OCI-M2 (cell line): ENCODE results near the gene CGB8.
"Not testable (repeated sequence)": the region's sequence is repeated elsewhere in the genome, so short reads cannot be mapped to it uniquely, and the experiment has no call there.

Experiments used
- DNase-seq: peaks from one replicate; lab custom pipeline; 2025; ENCODE audit not compliant: unreplicated experiment; lab: John Stamatoyannopoulos, UW

The CGB8 gene

DNA sequence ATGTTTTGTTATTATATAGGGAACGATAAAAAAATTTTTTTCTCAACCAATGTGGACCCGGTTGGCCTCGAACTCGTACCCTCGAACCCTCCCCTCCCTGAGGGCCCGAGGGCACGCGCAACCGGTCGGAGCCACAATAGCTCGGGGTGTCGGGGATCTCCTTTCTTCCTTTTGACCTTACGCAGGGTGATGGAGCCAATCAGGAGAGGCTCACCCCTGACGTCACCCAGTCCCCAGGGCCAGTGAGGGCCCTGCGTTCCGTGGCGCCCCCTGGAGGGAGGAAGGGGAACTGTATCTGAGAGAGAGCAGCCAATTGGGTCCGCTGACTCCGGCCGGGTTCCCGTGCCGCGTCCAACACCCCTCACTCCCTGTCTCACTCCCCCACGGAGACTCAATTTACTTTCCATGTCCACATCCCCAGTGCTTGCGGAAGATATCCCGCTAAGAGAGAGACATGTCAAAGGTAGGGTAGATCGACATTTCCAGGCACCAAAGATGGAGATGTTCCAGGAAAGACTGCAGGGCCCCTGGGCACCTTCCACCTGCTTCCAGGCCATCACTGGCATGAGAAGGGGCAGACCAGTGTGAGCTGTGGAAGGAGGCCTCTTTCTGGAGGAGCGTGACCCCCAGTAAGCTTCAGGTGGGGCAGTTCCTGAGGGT lies 17.1 kb downstream of the CGB8 start, which contains the start of gene CGB2:
TSS of gene CGB2 (plus strand) at position 249 of the 660 bp plus-strand sequence. CDS start at position 455, 206 bp downstream.
- DNase-seq: not testable (repeated sequence)

DNA sequence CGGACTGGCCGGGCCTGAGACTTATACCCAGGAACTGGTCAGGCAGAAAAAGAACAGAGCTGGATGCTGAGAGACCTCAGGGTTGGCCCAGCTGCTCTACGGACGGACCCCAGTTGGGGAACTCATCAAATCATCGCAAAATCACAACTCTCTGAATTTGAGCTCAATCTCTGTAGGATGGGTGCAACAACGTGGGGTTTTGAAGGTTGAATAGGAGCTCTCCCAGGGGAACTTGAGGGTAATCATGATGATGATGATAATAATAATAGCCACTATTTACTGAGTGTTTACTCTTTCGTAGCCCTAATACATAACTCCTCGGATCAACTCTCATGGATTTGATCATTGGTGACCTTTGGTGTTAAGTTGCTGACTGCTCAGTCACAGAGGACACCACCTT lies 18.6 kb downstream of the CGB8 start:
- DNase-seq: not testable (repeated sequence)

DNA sequence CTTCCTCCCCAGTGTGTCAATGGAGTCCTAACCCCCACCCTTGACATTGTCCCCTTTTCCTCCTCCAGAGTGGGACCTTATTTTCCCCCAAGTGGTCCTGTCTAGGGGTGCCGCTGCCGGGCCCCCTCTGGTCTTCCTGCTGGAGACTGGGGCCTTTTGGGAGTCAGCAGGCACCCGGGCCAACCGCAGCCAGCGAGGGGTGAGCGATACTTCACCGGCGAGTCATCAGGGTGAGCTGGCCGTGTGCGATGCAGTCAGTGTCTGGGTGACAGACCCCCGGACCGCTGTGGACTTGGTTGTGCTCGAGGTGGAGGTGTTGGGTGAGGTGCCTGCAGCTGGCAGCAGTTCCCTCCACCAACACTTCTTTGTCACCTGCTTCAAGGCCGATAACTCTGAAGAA lies 19.2 kb downstream of the CGB8 start:
- not testable (repeated sequence) for DNase-seq

DNA sequence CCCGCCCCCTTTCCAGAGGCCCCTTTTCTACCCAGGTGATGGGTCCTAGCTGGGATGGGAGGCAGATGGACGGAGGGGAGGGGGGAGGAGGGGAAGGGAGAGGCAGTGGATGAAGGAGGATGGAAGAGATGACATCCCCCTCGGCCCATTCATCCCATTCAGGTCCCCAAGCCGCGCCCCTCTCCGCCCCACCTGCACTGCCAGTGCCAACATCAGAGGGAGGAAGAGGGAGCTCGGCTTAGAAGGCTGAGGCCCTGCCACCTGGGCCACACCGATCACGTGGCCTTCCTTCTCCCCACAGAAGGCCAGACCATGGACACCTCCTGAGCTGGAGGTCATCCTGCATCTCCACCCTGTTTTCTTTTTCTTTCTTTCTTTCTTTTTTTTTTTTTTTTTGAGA lies 20.2 kb downstream of the CGB8 start:
- DNase-seq: not testable (repeated sequence)

DNA sequence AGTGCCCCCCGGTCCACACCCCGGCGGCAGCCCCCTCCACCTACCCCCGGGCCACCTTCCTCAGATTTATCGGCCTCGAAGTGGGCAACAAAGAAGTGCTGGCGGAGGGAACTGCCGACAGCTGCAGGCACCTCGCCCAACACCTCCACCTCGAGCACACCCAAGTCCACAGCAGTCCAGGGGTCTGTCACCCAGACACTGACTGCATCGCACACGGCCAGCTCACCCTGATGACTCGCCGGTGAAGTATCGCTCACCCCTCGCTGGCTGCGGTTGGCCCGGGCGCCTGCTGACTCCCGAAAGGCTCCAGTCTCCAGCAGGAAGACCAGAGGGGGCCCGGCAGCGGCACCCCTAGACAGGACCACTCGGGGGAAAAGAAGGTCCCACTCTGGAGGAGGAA lies 23.3 kb downstream of the CGB8 start:
- DNase-seq: not testable (repeated sequence)

DNA sequence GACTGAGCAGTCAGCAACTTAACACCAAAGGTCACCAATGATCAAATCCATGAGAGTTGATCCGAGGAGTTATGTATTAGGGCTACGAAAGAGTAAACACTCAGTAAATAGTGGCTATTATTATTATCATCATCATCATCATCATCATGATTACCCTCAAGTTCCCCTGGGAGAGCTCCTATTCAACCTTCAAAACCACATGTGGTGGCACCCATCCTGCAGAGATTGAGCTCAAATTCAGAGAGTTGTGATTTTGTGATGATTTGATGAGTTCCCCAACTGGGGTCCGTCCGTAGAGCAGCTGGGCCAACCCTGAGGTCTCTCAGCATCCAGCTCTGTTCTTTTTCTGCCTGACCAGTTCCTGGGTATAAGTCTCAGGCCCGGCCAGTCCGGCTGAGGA lies 23.8 kb downstream of the CGB8 start:
- not testable (repeated sequence) for DNase-seq

DNA sequence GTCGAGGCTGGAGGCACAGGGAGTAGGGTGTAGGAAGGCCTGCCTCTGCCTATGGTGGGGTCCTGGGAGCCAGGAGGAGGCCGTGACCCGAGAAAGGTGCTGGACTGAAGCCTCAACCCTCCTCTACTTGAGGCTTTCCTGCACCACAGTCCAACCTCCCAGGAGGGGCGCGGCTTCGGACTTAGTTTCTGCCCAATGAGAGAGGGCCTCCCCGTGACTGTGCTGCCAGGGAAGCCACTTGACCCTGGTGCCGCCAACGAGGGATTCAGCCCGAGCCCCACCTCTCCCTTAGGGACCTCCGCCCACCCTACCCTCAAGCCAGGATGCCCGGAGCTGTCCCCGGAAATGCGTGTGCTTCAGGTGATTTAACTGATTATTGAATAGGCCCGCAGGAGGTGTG lies 24.7 kb downstream of the CGB8 start, which contains the start of gene CGB3:
TSS of gene CGB3 (minus strand) at position 101 of the 400 bp plus-strand sequence. CDS start 362 bp downstream, outside the sequence.
- not testable (repeated sequence) for DNase-seq

DNA sequence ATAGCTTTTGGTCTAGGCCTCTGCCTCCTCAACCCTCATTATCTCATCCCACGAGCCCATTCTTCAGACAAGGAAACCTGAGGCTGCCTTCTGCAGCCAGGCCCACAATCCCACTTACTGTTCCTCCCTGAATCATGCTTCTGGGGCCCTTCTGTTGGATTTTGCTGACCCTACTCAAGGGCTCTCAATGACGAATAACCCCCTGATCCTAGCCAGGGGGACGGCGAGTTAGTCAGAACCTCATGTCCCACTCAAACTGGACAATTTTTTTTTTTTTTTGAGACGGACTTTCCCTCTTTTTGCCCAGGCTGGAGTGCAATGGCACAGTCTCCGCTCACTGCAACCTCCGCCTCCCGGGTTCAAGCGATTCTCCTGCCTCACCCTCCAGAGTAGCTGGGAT lies 26.8 kb downstream of the CGB8 start:
- DNase-seq: no peak

DNA sequence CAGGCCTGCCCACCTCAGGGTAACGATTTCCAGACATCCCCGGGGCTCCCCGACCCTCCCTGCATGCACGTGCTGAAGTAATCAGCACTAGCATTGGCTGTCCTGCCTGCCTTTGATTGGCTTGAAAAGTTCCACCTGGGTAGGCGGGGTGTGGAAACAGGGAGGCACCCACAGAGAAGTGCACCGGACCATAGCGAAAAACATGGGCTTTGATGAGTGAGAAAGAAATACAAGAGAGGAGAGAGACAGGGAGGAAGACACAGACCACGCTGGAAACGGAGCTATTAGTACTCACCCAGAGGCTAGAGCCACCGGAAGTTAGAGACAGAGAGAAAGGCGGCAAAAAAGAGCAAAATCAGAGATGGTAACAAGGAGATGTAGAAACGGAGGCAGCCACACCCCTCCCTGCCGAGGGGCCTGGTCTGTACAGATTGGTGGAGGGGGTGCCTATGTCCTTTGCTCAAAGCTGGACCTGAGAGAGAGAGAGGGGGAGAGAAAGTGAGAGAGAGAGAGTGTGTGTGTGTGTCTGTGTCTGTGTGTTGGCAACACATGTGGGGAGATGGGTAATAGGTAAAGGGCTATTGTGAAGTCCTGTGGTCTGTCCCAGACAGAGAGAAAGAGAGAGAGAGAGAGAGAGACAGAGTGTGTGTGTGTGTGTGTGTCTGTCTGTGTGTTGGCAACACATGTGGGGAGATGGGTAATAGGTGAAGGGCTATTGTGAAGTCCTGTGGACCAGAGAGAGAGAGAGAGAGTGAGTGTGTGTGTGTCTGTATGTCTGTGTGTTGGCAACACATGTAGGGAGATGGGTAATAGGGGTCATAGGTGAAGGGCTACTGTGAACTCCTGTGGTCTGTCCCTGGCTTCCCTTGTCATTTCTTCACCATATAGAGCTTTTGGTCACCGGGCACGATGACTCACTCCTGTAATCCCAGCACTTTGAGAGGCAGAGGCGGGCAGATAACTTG lies 27.7 kb downstream of the CGB8 start:
- DNase-seq: no peak

DNA sequence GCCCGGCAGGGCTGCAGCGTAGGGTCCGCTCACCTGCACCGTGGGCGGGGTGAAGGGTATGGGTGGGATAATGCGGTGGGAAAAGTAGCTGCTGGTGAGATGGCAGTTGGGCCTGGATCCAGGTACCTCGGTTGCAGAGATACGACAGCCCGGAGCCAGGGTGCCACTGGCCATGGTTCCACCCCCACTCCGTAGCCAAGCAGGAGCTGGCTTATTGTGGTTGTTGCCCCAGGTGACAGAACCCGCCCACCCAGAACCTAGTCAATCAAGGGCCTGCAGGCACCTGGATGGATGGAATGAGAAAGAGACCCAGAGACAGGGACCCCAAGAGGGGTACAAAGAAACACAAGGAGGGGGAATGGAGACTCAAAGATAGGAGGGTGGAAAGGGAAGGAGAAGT lies 28.6 kb downstream of the CGB8 start:
- no peak for DNase-seq

DNA sequence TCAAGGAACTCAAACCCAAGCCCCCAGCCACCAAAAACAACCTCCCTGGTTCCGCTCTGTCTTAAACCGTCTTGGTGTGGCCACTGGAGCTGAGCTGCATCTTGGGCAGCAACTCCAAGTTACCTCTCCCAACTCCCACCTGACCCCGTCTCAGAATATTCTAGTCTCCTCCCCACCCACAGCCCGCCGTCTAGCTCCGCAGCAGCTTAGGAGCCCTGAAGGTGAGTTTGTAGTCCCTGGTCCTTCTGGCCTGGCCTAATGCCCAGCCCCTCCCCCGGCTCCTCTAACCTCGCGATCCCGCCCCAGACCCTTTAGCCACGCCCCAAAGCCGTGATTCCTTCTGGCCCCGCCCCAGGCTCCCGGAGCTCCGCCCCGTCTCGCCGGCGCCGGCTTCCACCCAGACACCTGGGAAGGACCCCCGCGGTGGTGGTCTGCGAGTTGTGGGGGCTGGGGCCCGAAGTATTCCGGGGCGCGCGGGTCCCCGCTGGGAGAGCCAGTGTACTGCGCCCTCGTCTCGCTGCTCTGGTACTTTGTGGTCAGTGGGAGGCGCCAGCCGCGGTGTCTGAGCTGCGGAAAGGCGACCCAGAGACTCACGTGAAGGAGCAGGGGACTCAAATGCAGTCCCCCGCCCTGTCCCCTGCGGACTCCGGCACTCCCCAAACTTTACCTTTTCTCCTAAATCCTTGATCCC lies 29.5 kb downstream of the CGB8 start:
- DNase-seq: no peak

DNA sequence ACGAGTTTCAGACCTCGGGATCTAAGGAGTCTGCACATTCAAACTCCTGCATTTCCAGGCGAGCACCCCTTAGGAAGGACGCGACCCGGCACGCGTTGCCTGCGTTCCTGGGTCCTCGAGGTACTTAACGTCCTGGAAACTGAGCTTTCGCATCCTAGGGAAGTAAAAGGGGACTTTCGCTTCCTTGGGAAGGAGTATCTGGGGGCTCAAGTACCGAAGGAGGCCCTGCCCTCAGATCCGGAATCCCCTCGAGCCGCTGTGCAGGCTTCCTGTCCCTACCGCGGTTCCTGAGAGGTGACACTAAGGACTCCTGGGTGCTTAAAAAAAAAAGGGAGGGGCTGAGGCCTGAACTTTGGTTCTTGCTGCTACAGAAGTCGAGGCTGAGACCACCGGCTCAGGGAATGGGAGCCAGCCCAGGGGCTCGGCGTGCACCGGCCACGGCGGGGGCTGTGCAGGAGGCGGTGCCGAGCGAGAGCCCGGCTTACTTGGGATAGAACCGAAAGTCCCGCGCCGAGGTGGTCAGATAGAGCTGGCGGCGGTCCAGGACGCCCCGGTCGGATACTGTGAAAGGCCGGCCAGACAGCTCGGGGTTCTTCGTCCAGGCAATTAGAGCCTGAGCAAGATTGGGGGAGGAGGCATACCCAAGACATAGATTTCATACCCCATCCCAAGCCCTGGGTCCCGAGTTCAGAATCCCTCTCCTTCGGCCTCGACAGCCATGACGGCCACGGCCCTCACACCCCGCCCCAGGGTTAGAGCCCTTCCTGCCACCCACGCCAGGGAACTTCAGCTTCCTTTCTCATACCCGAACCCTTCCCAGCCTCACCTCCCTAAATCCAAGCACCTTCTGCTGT lies 30.3 kb downstream of the CGB8 start:
- not testable (repeated sequence) for DNase-seq

DNA sequence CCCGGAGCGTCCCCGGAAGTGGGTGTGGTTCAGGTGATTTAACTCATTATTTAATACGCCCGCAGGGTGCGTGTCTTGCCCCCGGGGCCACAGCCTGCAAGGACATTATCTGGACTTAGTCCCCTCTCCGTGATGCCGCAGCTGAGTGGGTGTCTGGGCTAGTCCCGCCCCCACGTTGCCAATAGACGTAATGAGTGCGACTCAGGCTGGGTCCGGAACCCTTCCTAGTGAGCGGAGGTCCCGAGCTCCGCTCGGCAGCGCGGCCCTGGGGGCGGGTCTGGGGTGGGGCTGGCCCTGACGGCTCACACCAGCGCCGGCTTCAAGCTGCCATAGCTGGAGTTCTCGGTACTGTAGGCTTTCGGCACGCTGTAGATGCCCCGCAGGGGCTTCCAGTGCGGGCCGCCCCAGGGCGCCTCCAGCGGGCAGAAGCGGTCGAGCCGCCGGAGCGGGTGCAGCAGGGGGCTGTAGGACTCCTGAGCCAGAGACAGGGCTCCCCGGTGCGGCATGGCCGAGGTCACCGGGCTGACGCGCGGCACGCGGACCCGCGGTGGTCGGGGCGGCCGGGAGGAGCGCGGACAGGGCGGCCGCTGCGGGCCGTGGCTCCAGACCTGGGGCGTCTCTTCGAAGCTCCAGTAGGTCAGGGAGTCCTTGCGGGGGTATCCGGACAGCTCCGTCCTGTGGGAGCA lies 31.1 kb downstream of the CGB8 start:
- peak; percentile 57 for DNase-seq

DNA sequence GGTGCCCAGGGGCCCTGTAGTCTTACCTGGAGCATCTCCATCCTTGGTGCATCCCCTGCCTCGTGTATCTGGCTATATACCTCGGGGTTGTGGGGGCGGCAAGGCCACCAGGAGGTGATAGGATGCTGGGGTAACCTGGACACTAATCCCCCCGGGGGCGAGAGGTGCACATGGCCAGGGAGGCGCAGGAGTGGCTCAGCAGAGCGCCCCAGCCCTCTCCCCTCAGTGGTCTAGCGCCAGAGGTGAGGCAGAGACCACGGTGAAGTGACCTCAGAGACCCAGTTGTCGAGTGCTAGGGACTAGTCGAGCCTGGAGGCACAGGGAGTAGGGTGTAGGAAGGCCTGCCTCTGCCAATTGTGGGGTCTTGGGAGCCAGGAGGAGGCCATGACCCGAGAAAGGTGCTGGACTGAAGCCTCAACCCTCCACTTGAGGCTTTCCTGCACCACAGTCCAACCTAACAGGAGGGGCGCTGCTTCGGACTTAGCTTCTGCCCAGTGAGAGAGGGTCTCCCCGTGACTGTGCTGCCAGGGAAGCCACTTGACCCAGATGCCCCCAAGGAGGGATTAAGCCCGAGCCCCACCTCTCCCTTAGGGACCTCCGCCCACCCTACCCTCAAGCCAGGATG lies 31.8 kb downstream of the CGB8 start, which contains the start of gene LHB:
TSS of gene LHB (minus strand) at position 51 of the 625 bp plus-strand sequence. CDS start at position 41, 10 bp downstream.
- no peak for DNase-seq

DNA sequence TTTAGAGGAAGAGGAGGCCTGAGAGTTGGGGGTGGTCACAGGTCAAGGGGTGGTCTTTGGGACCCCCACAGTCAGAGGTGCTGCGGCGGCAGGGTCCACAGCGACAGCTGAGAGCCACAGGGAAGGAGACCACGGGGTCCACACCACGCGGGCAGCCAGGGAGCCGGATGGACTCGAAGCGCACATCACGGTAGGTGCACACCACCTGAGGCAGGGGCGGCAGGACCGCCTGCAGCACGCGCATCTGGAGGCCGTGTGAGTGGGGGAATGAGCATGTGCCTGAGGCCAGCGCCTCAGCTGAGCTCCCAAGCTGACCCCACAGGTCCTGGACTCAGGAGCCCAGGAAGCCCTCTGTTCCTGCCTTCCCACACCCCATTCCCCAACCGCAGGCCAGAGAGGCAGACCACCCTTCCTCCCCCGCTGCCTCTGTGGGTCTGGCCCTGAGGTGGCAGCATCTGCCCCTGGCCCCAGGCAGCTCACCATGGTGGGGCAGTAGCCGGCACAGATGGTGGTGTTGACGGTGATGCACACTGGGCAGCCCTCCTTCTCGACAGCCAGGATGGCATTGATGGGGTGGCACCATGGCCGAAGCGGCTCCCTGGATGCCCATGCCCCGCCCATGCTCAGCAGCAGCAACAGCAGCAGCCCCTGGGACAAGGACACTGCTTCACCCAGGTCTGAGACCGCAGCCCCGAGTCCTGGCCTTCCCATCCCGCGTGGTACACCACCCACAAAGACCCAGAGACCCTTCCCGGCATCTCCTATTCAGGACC lies 32.7 kb downstream of the CGB8 start:
- no peak for DNase-seq

DNA sequence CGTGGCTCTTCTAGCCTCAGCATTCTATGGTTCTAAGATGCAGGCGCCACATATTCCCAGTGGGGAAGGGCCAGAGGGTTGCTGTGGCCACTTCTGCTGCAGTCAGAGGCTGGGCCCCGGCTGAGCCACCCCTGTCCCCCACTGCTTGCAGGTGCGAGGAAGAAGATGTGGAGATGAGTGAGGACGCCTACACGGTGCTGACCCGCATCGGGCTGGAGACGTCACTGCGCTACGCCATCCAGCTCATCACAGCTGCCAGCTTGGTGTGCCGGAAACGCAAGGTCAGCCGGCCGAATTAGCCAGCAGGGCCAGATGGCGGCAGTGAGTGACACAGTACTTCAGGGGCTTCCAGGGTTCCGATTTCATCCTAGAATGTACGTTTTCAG lies 34.0 kb downstream of the CGB8 start:
- no peak for DNase-seq

DNA sequence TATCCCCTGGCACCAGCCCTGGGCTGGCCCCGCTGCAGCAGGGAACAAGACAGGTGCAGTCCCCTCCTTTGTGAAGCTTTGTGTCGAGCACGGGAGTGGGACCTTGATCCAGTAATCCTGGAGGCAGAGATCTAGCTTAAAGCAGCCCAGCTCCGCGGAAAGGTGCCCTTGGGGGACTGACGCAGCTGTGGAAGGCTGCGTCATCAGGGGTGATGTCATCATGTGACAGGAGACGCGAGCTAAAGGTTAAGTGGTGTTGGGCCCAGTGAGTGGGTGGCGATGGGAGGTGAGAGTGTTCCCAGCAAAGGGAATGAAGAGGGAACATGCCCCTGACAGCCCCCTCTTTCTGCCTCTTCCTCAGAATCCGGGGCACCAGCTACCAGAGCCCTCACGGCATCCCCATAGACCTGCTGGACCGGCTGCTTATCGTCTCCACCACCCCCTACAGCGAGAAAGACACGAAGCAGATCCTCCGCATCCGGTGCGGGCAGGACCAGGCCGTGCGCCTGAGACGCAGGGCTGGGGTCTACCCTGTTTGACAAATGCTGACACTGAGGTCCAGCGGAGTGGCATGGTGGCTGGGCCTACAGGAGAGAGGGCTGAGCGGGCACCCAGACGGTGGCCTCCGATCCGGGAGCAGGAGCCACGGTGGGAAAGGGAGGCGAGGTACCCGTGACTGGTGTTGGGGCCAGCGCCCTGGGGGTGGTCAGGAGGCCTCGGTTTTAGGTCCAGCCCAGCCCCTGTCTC lies 34.6 kb downstream of the CGB8 start:
- no peak for DNase-seq

DNA sequence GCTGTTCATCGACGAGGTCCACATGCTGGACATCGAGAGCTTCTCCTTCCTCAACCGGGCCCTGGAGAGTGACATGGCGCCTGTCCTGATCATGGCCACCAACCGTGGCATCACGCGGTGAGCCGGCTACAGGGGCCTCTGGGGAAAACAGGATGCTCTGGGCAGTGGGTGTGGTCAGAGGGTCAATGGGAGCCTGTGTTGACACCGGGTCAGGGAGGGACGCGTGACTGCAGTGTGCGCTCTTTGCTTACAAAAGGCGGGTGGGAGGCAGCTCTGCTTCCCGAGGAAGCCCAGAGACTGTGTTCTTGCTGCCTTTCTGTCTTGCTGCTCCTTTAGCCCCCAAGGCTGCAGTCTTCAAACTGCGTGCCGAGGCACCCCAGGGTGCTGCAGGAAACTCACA lies 37.7 kb downstream of the CGB8 start:
- DNase-seq: no peak
